H1 (cell line): ENCODE results near the gene ASB13. TPM values are rescaled to one million over a fixed set of nuclear protein-coding genes. Genes with fewer than 3 reads are reported as not detected.

ENCODE experiments used
- RXRA ChIP-seq: IDR thresholded peaks from 2 replicates; pipeline ENCODE4 v1.6.1; 2011; ENCODE audit warnings: low read depth, mild to moderate bottlenecking, low read length, moderate library complexity; ENCODE audit not compliant: insufficient read depth
- SP4 ChIP-seq: IDR thresholded peaks from 2 replicates; pipeline ENCODE4 v1.6.1; 2012; ENCODE audit warnings: low read length, inconsistent platforms
- polyA plus RNA-seq, 7 experiments: library from polyadenylated mRNA; depleted of rRNA in 3 of 7; stranded (reverse) in 5 of 7; unstranded in 2 of 7; fragments of >200 nt in 5 of 7; fragments of 200-250 nt in 2 of 7; gene quantifications; 1 replicate in 5 of 7; 2 replicates in 1 of 7; 4 replicates in 1 of 7; pipeline versions ENCODE4 v1.2.1 to v1.2.3, GENCODE V29; 2011 to 2013; ENCODE audit warnings: missing spikeins in 2 of 7, mixed read lengths in 2 of 7
- total RNA-seq: library from RNA; stranded (reverse); fragmentation: NEBNext Ultra II Directional; extraction: Animal tissue kit (Norgen Biotek cat#: 25700); gene quantifications from 2 replicates; pipeline ENCODE4 v1.2.1, GENCODE V29; 2021

The ASB13 gene
- total and polyA plus RNA-seq, 2 of the 8 experiments (the other 6 are each of a cell fraction or from before 2014, with no cell fraction given): 12.3 to 20.2 TPM

- TF ChIP-seq RXRA (no peak), SP4 (no peak)
Observed at GRCh38 chr10:5614155-5614721, 52.2 kb downstream of the ASB13 start (continued).
